HEK293T (cell line): Measurements from ENCODE around the gene KAT2B.
A peak's percentile ranks its signal among the peaks of the same experiment; 100 is the strongest.

Experiments used
- CTCF ChIA-PET: fragments of 350-600 bp; formaldehyde crosslinking; extraction: SDS; loops from one replicate; lab custom pipeline; 2021; ENCODE audit warnings: antibody characterized with exemption, inconsistent platforms; lab: Yijun Ruan, JAX
- POLR2A ChIA-PET: fragments of 350-600 bp; formaldehyde crosslinking; extraction: SDS; loops from one replicate; lab custom pipeline; 2020; ENCODE audit warnings: antibody characterized with exemption, inconsistent platforms; lab: Yijun Ruan, JAX
- DNase-seq: peaks from one replicate; pipeline ENCODE4 v3.0.0; 2012; ENCODE audit warnings: mixed read lengths; ENCODE audit errors: extremely low spot score
- ARNT ChIP-seq: fragments of 450-650 bp; IDR thresholded peaks from 2 replicates; pipeline ENCODE4 v1.6.1; 2017; ENCODE audit warnings: mild to moderate bottlenecking
- BHLHE40 ChIP-seq: fragments of 450-650 bp; IDR thresholded peaks from 2 replicates; pipeline ENCODE4 v1.6.1; 2016; ENCODE audit warnings: mild to moderate bottlenecking, moderate library complexity, borderline replicate concordance
- CTBP1 ChIP-seq: fragments of 450-650 bp; IDR thresholded peaks from 2 replicates; pipeline ENCODE4 v1.6.1; 2016; ENCODE audit warnings: borderline replicate concordance
- ELF4 ChIP-seq: fragments of 450-650 bp; IDR thresholded peaks from 2 replicates; pipeline ENCODE4 v1.6.1; 2017; ENCODE audit warnings: antibody characterized with exemption
- FOXA1 ChIP-seq: fragments of 450-650 bp; IDR thresholded peaks from 2 replicates; pipeline ENCODE4 v1.6.1; 2016; ENCODE audit warnings: mild to moderate bottlenecking
- FOXK2 ChIP-seq: fragments of 450-650 bp; IDR thresholded peaks from 2 replicates; pipeline ENCODE4 v1.6.1; 2016; ENCODE audit warnings: mild to moderate bottlenecking
- FOXM1 ChIP-seq: fragments of 450-650 bp; IDR thresholded peaks from 2 replicates; pipeline ENCODE4 v1.6.1; 2017; ENCODE audit warnings: mild to moderate bottlenecking, borderline replicate concordance
- HDGF ChIP-seq: fragments of 450-650 bp; IDR thresholded peaks from 2 replicates; pipeline ENCODE4 v1.6.1; 2017; ENCODE audit warnings: antibody characterized with exemption, borderline replicate concordance
- L3MBTL2 ChIP-seq: fragments of 450-650 bp; conservative IDR thresholded peaks from 2 replicates; pipeline ENCODE4 v1.6.1; 2016; ENCODE audit warnings: mild to moderate bottlenecking
- LEF1 ChIP-seq: fragments of 450-650 bp; IDR thresholded peaks from 2 replicates; pipeline ENCODE4 v1.6.1; 2017; ENCODE audit warnings: mild to moderate bottlenecking, borderline replicate concordance
- NFRKB ChIP-seq: fragments of 450-650 bp; IDR thresholded peaks from 2 replicates; pipeline ENCODE4 v1.6.1; 2016; ENCODE audit warnings: mild to moderate bottlenecking, moderate library complexity
- PKNOX1 ChIP-seq: fragments of 450-650 bp; IDR thresholded peaks from 2 replicates; pipeline ENCODE4 v1.6.1; 2016
- SP1 ChIP-seq: fragments of 450-650 bp; IDR thresholded peaks from 2 replicates; pipeline ENCODE4 v1.6.1; 2017
- SUZ12 ChIP-seq: fragments of 450-650 bp; IDR thresholded peaks from 2 replicates; pipeline ENCODE4 v1.6.1; 2016; ENCODE audit warnings: mild to moderate bottlenecking
- TARDBP ChIP-seq: fragments of 450-650 bp; IDR thresholded peaks from 2 replicates; pipeline ENCODE4 v1.6.1; 2016
- ZNF384 ChIP-seq: fragments of 450-650 bp; IDR thresholded peaks from 2 replicates; pipeline ENCODE4 v1.6.1; 2016

The KAT2B gene

GRCh38 chr3:20190991-20191390, 150.7 kb downstream of the KAT2B start:
- ChIA-PET CTCF (no interaction called here), POLR2A (no interaction called here)
- TF ChIP-seq NFRKB (no peak), PKNOX1 (no peak), FOXA1 (no peak), FOXK2 (no peak)
- peak; percentile 15 for DNase-seq

GRCh38 chr3:20194793-20195460, 154.7 kb downstream of the KAT2B start:
- ChIA-PET CTCF (no interaction called here), POLR2A (no interaction called here)
- no peak for DNase-seq
- TF ChIP-seq CTBP1 (no peak), L3MBTL2 (no peak), ZNF384 (no peak), ELF4 (no peak), SUZ12 (no peak), SP1 (no peak), PKNOX1 (no peak), FOXK2 (no peak), LEF1 (no peak)

GRCh38 chr3:20197775-20198174, 157.5 kb downstream of the KAT2B start:
- TF ChIP-seq ARNT (no peak), CTBP1 (no peak), SP1 (no peak), NFRKB (no peak), L3MBTL2 (no peak), PKNOX1 (no peak), ZNF384 (no peak), BHLHE40 (no peak), TARDBP (no peak), FOXK2 (no peak), LEF1 (no peak), ELF4 (no peak), FOXA1 (no peak), FOXM1 (no peak)
- POLR2A ChIA-PET, result no interaction called here
- DNase-seq, result no peak
- CTCF ChIA-PET, result no interaction called here

- CTCF ChIA-PET, result no interaction called here
- TF ChIP-seq LEF1, result no peak
- no peak for TF ChIP-seq SP1
- TF ChIP-seq L3MBTL2, result no peak
- no peak for TF ChIP-seq TARDBP
- TF ChIP-seq FOXK2, result no peak
- TF ChIP-seq ZNF384, result no peak
- no peak for TF ChIP-seq ELF4
- no peak for TF ChIP-seq NFRKB
- no peak for TF ChIP-seq FOXM1
- TF ChIP-seq HDGF, result no peak
- no peak for TF ChIP-seq CTBP1
- TF ChIP-seq PKNOX1, result no peak
- no peak for TF ChIP-seq ARNT
- no peak for TF ChIP-seq FOXA1
- TF ChIP-seq SUZ12, result no peak
- no peak for DNase-seq
- POLR2A ChIA-PET, result no interaction called here
Measured at GRCh38 chr3:20201143-20201542, 160.9 kb downstream of the KAT2B start.
